ENCODE measurements around the gene DNASE2B.

- TF ChIP-seq EZH2 (IDR thresholded peaks at IDR 0.05; ENCODE audit: borderline replicate concordance, low read depth, low read length, severe bottlenecking) (no peak), CTCF (IDR thresholded peaks at IDR 0.05; ENCODE audit: extremely low read depth in 1 of 2, insufficient read depth in 1 of 2, low read depth in 1 of 2, low read length in 2 of 2) (no peak), POLR2AphosphoS5 (IDR thresholded peaks at IDR 0.05; ENCODE audit: insufficient read depth, low read depth, low read length) (no peak), POLR2A (IDR thresholded peaks at IDR 0.05; ENCODE audit: low read depth, low read length) (no peak), MYC (IDR thresholded peaks at IDR 0.05; ENCODE audit: low read depth, low read length) (no peak), JUN (IDR thresholded peaks at IDR 0.05; ENCODE audit: borderline replicate concordance, insufficient read depth, insufficient read length, low read depth) (no peak), MAX (IDR thresholded peaks at IDR 0.05; ENCODE audit: insufficient read depth, insufficient read length) (no peak), FOS (IDR thresholded peaks at IDR 0.05; ENCODE audit: borderline replicate concordance, insufficient read depth, low read length) (no peak)
Observed at GRCh38 chr1:84450910-84451309, 52.6 kb downstream of the DNASE2B start.
